Neural cell (in vitro differentiated cells): ENCODE measurements around the gene SMIM9.

Source experiments
- EP300 ChIP-seq: fragments of 450-650 bp; conservative IDR thresholded peaks from 2 replicates; pipeline ENCODE4 v1.6.1; 2014; ENCODE audit warnings: antibody characterized with exemption, mild to moderate bottlenecking, moderate library complexity; ENCODE audit not compliant: poor library complexity, severe bottlenecking
- RAD21 ChIP-seq: fragments of 450-650 bp; conservative IDR thresholded peaks from 2 replicates; pipeline ENCODE4 v1.6.1; 2014; ENCODE audit warnings: antibody characterized with exemption, mild to moderate bottlenecking, moderate library complexity
- TF ChIP-seq, protein P1 (sequence below): fragments of 450-650 bp; IDR thresholded peaks from 2 replicates; pipeline ENCODE4 v1.5.1; 2014; ENCODE audit warnings: antibody characterized with exemption, mild to moderate bottlenecking, moderate library complexity; ENCODE audit not compliant: poor library complexity, severe bottlenecking

DNA sequence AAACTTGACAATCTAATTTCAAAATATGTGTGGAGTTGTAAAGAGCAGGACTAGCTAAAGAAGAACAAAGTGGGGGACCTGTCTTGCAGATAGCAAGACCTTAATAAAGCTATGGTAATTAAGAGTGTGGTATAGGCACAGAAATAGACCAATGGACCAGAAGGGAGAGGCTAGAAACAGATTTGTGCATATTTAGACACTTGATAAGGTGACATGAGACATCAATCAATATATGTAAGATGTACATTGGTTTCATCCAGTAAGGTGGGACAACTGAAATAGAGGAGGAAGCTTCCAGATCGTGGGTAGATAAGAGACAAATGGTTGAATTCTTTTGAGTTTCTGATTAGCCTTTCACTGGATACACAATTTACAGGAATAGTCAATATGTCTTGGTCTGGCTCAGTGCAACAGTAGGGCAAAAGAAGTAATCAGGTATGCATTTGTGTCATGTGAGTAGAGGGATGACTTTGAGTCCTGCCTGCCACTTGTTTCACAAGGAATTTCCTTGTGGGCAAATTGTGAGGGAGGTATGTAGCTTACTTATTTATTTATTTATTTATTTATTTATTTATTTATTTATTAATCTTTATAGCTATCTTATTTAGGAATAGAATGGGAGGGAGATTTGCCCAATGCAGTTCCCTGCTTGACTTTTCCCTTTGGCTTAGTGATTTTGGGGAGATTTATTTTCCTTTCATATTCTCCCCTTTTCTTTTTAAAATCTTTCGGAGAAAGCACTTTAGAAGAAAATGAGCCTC lies 21.9 kb downstream of the SMIM9 start:
- no peak for TF ChIP-seq RAD21
- TF ChIP-seq, protein P1, sequence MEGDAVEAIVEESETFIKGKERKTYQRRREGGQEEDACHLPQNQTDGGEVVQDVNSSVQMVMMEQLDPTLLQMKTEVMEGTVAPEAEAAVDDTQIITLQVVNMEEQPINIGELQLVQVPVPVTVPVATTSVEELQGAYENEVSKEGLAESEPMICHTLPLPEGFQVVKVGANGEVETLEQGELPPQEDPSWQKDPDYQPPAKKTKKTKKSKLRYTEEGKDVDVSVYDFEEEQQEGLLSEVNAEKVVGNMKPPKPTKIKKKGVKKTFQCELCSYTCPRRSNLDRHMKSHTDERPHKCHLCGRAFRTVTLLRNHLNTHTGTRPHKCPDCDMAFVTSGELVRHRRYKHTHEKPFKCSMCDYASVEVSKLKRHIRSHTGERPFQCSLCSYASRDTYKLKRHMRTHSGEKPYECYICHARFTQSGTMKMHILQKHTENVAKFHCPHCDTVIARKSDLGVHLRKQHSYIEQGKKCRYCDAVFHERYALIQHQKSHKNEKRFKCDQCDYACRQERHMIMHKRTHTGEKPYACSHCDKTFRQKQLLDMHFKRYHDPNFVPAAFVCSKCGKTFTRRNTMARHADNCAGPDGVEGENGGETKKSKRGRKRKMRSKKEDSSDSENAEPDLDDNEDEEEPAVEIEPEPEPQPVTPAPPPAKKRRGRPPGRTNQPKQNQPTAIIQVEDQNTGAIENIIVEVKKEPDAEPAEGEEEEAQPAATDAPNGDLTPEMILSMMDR = no peak
- no peak for TF ChIP-seq EP300
